Fibroblast of skin of abdomen (primary cell): ENCODE results near the gene CDC6.
"Not testable (repeated sequence)": the region's sequence is repeated elsewhere in the genome, so short reads cannot be mapped to it uniquely, and the experiment has no call there.

Source experiments
- DNase-seq: peaks from one replicate; pipeline ENCODE4 v3.0.0-alpha.2; 2013

The CDC6 gene

DNA sequence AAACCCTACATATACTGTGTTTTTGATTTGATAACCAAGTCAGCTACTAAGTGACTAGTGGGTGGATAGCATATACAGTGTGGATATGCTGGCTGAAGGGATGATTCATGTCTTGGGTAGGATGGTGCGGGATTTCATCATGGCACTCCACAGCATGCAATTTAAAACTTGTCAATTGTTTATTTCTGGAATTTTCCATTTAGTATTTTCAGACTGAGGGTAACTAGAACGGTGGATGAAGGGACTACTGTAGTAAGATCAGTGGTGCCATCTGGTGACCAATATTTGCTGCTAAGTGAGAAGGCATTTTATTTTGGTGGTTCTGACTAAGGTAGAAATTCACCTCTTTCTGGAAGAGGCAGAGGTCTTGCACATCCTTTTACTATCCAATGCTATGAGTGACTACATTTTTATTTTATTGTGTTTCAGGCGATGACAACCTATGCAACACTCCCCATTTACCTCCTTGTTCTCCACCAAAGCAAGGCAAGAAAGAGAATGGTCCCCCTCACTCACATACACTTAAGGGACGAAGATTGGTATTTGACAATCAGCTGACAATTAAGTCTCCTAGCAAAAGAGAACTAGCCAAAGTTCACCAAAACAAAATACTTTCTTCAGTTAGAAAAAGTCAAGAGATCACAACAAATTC lies 3.1 kb downstream of the CDC6 start:
- peak; percentile 85 for DNase-seq

DNA sequence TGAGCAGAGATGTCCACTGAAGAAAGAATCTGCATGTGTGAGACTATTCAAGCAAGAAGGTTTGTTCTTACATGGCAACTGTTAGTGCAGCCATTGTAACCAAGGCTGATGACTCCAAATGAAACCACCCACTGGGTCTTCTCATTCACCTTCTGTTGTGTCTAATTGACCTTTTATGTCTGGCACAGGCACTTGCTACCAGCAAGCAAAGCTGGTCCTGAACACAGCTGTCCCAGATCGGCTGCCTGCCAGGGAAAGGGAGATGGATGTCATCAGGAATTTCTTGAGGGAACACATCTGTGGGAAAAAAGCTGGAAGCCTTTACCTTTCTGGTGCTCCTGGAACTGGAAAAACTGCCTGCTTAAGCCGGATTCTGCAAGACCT lies 3.6 kb downstream of the CDC6 start:
- DNase-seq, result no peak

DNA sequence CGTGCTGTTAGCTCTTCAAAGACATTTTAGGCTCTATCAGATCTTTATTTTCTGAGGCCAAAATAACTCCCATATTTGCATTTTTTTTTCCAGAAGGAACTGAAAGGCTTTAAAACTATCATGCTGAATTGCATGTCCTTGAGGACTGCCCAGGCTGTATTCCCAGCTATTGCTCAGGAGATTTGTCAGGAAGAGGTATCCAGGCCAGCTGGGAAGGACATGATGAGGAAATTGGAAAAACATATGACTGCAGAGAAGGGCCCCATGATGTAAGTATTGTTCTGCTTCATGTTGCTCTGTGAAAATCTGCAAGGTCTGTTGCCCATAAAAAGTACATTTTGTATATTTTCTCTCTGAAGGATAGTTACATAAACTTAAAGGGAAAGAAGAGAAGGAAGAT lies 5.7 kb downstream of the CDC6 start:
- no peak for DNase-seq

DNA sequence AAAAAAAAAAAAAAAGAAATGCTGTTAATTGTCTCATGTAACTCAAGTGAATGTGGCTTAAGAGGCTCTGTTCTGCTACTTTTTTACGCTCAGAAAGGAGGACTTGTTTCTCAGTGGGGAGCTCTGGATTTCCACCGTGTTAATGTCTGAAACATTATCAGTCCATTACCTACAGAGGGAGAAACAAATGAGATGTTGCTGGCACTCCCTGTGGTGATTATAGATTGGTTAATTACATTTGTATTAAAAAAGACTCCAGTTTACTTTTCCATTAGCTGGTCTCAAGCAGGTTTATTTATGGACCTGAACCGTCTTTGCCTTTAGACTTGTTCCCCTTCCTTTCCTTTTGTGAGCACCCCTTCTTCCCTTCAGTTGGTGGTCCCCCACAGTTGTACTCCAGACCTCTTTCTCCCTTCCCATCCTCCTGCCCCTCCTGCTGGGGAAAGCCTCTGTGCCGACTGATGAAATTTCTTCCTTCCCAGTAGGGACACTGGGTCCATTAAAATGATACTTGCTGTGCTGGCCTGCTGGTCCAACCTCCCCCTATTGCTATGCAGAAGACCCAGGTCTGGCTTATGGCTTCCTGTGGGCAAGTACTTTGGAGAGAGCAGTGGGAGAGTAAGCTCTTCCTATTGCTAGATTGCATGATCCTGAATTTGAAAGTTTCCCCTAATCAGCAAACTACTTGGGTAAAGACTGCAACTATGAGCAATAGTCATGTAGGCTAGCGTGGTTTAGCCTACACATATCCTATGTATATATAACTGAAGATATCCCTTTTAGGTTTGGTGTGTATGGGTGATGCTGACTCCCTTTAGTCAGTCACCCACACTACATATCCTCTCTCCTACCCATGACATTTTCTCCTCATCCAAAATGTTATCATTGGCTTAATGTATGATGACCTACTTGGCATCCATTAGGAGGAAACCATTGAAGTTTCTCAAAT lies 8.1 kb downstream of the CDC6 start:
- no peak for DNase-seq

DNA sequence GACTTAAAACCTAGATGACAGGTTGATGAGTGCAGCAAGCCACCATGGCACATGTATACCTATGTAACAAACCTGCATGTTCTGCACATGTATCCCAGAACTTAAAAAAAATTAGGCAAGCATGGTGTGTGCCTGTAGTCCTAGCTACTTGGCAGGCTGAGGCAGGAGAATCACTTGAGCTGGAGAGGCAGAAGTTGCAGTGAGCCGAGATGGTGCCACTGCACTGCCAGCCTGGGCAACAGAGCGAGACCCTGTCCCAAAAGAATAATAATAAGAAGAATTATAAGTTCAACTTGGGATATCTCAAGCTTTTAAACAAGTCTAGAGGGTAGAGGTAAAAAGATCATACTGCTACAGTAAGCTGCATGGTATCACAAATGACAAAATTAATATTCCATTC lies 9.8 kb downstream of the CDC6 start:
- DNase-seq, result no peak

DNA sequence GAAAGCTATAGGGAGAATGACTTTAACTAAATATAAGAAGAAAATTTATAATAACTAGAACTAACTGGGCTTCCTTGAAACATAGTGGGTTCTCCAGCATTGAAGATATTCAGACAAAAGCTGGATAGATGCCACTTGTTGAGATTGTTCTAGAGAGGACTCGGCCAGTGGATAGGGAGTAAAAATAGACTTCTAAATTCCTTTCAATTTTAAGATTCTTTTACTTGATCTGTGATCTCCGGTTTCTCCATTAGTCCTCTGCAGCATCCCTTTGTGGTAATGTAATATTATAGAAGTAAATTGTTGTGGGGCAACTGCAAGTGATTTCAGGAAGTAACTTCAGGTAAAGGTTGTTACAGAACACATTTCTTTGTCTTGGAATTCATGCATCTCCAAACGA lies 11.0 kb downstream of the CDC6 start:
- peak; percentile 70 for DNase-seq

DNA sequence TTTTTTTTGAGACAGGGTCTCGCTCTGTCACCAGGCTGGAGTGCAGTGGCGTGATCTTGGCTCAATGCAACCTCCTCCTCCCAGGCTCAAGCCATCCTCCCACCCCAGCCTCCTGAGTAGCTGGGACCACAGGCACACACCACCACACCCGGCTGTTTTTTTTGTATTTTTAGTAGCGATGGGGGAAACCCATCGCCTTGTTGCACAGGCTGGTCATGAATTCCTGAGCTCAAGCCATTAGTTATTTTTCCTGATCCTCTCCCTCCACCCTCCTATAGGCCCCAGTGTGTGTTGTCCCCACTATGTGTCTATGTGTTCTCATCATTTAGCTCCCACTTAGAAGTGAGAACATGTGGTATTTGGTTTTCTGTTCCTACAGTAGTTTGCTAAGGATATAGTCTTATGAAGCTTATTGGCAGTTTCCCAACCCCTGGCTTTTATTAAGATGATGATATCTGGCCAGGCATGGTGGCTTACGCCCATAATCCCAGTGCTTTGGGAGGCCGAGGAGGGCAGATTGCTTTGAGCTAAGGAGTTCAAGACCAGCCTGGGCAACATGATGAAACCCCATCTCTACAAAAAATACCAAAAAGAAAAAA lies 11.6 kb downstream of the CDC6 start:
- DNase-seq, result peak; percentile 64

DNA sequence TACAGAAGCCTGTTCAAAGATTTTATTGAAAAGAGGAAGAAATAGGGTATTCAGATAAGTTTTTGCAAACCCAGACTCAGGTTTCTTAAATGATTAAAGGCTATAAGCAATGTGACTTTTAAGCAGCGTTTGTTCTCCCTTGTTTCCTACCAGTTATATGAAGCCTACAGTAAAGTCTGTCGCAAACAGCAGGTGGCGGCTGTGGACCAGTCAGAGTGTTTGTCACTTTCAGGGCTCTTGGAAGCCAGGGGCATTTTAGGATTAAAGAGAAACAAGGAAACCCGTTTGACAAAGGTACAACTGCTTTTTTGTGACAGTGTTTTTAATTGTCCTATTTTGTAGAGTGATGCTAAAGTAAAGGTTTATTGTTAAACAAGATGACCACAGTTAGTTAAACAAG lies 13.6 kb downstream of the CDC6 start:
- no peak for DNase-seq

GRCh38 chr17:40303009-40303657 lies 15.5 kb downstream of the CDC6 start:
- peak; percentile 80 for DNase-seq

DNA sequence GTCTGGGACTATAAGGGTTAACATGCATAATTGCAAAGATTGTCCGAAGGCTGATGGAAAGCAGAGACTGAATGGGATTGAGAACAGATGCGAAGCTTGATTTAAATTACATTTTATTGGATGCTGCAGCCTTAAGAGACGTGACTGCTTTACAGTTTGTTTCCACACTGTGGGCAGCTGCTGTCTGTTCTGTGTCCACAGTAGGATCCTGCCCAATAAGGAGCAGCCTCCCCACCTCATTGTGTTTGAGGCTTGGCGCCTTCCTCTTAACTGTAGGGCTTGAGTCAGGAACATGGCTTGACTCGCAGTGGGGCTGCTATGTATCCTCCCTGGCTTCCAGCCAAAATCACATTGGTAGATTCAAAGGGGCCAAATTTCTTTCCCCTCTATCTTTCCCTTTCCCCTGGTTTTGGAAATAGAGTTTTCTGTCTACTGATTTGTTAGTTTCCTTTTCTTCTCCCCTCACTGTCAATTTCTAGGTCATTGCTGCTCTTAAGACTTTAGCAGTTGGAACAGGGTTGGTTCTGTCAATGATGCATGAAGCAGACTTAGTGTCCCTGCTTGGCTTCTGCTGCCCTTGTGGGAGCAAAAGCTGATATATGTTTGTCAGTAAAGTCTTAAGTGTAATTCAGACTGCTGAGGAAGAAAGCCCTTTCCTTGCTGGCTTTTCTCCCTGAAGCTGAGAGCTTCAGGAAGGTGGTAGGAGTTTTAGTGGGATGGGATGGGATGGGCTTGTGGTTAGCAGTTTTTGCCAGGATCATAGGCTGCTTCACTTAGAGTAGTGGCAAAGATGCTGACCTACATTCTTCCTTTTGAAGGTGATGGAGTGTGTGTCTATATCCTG lies 16.3 kb downstream of the CDC6 start:
- DNase-seq, result peak; percentile 98

GRCh38 chr17:40304552-40304863 lies 16.8 kb downstream of the CDC6 start:
- not testable (repeated sequence) for DNase-seq

- DNase-seq, result not testable (repeated sequence)
Observed at GRCh38 chr17:40304866-40305265, 17.2 kb downstream of the CDC6 start.

DNA sequence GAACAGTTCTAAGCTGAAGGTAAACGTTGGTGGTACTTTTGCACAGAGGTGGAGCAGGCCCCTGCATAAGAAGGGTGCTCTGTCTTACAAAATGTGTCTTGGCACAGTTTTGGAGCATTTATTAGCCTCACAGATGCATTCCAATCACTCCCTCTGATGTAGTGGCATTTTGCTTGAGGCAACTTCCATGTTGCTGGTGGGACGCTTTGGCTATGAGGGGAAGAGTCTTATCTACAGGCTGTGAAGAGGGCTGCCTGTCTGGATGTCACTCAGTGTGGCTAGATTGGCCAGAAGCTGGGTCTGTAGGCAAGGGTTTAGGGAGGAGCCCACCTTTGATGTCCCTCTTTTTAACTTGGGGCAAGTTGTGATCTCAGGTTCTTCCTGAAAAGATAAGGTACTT lies 18.7 kb downstream of the CDC6 start:
- DNase-seq, result no peak

- DNase-seq, result peak; percentile 97
Observed at GRCh38 chr17:40307001-40307730, 19.5 kb downstream of the CDC6 start.

- no peak for DNase-seq
Observed at GRCh38 chr17:40307740-40308239, 20.1 kb downstream of the CDC6 start.

- no peak for DNase-seq
Observed at GRCh38 chr17:40309031-40309948, 21.6 kb downstream of the CDC6 start, which contains the start of gene RARA. TSS of gene RARA (plus strand) at chr17:40309180. CDS start at chr17:40331219, 22,039 bp downstream.

DNA sequence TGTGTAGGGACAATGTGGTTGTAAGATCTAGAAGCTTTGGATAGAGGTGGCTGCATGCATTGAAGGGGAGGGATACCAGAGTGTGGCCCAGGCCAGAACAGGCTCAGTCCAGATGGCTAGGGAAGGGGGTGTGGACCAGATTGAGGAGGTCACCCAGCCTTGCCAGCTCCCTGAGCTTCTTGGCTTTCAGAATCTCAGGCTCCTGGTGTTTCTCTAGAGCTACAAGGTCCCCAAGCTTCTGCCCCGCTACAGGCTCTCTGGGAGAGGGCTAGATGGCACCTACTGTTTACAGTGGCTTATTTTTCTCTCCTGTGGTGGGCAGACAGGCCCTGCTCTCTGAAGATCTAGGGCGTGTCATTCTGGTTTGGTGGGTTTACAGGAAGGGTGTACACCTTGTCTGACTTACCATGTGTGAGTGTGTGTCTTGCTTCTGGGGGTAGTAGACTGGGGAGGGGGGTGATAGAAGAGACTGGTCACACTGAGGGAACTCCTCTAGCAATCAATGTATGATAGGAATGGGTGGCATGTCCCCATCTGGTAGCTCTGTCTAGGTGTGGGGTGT lies 22.4 kb downstream of the CDC6 start:
- no peak for DNase-seq

DNA sequence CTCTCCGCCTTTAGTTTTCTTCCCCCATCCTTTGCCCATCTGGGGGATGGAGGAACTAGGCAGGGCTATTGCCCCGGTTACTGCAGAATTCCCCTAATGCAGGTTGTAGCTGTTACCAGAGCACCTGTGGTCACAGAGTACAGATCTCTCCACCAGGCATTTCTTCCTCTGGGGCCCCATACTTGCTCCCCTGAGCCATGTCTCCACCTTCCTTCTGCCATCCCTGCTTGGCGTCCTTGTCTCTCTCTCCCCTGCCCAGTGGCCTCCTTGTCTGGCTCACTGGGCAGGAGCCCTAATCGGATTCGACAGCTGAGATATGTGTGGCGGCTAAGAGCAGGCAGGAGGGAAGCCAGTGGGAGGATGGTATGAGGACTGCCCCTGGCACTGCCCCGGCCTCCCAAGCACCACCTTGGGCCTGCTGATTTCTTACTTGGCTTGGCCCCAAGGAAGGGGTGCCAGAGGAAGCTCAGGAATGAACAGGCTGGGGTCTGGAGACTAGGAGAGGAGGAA lies 23.3 kb downstream of the CDC6 start:
- no peak for DNase-seq

- no peak for DNase-seq
Observed at GRCh38 chr17:40311575-40311974, 23.9 kb downstream of the CDC6 start.
